Body of pancreas (tissue), 4 donors: ENCODE measurements around the gene BCAS4.

ENCODE experiments used
- POLR2A ChIP-seq, 3 donors: fragments of 450-650 bp; IDR thresholded peaks; one replicate each; pipeline ENCODE4 v1.6.1; 2016; ENCODE audit warnings: antibody characterized with exemption in 3 of 3, mild to moderate bottlenecking in 2 of 3
- TF ChIP-seq, protein P1 (sequence below), 7 experiments: fragments of 450-650 bp in 4 of 7; fragments of 200-600 bp in 3 of 7; sonication (generic) in 3 of 7; IDR thresholded peaks; one replicate each; pipeline ENCODE4 v1.5.1; 2016 to 2019; ENCODE audit warnings: antibody characterized with exemption in 7 of 7

- TF ChIP-seq, protein P1, sequence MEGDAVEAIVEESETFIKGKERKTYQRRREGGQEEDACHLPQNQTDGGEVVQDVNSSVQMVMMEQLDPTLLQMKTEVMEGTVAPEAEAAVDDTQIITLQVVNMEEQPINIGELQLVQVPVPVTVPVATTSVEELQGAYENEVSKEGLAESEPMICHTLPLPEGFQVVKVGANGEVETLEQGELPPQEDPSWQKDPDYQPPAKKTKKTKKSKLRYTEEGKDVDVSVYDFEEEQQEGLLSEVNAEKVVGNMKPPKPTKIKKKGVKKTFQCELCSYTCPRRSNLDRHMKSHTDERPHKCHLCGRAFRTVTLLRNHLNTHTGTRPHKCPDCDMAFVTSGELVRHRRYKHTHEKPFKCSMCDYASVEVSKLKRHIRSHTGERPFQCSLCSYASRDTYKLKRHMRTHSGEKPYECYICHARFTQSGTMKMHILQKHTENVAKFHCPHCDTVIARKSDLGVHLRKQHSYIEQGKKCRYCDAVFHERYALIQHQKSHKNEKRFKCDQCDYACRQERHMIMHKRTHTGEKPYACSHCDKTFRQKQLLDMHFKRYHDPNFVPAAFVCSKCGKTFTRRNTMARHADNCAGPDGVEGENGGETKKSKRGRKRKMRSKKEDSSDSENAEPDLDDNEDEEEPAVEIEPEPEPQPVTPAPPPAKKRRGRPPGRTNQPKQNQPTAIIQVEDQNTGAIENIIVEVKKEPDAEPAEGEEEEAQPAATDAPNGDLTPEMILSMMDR (IDR thresholded peaks at IDR 0.05) = no peak
- TF ChIP-seq POLR2A (IDR thresholded peaks at IDR 0.05) = no peak
These were observed 35.2 kb upstream of the BCAS4 start for GRCh38 chr20:50759678-50760077.
